ENCODE data around the gene SPOCK3. TPM values are rescaled to one million over a fixed set of nuclear protein-coding genes. Genes with fewer than 3 reads are reported as not detected.

Gene SPOCK3
- total and polyA plus RNA-seq, 2 of the 13 experiments (the other 11 are each of a cell fraction or from before 2014, with no cell fraction given), result not detected

- TF ChIP-seq RBFOX2 (IDR thresholded peaks at IDR 0.05; ENCODE audit: low read depth, low read length) (no peak), MED1 (CRISPR knock-in tag; IDR thresholded peaks at IDR 0.05) (no peak), HMG20A (CRISPR knock-in tag; IDR thresholded peaks at IDR 0.05; ENCODE audit: borderline replicate concordance) (no peak)
Observed at GRCh38 chr4:167210166-167210565, 24.1 kb downstream of the SPOCK3 start (continued).

GRCh38 chr4:167196344-167197012 is 37.8 kb downstream of the SPOCK3 start:
- H3K79me2 ChIP-seq (ENCODE audit: insufficient read depth, low read length), result no peaks in the 10 kb centered on the region
- no peaks in the 10 kb centered on the region for H4K20me1 ChIP-seq (ENCODE audit: insufficient read depth, low read length)
- no peak overlapping the region for H3K27ac ChIP-seq (ENCODE audit: extremely low read length, insufficient read depth, low read length)
- FAIRE-seq (no peak), ATAC-seq (peak; percentile 75), DNase-seq (ENCODE audit: low spot score) (peak; percentile 33)
- ChIA-PET CTCF (ENCODE audit: low intra/inter-chr PET ratio, low total read pairs) (no interaction called here), POLR2A (no interaction called here)
- H3K27me3 ChIP-seq (ENCODE audit: control insufficient read depth in 1 of 2, insufficient read depth in 2 of 2, low read length in 2 of 2), result no peaks in the 10 kb centered on the region; a peak in 1 of 5 replicates
- H3K9me3 ChIP-seq (ENCODE audit: low read length), result no peaks in the 10 kb centered on the region
- WGBS (ENCODE audit: low lambda C conversion rate), result 3% methylated on average over 1 of the region's 1 CpG
- no peak overlapping the region for H3K4me2 ChIP-seq (ENCODE audit: low read depth, low read length)
- in situ Hi-C loops (cut with HindIII; ENCODE audit: extremely low pct_ligation_motif_present, low pct_unique_long_range_greater_than_20kb) (no loop called here), intact Hi-C loops (cut with micrococcal nuclease; ENCODE audit: unreplicated experiment) (no loop called here)
- H3K36me3 ChIP-seq (replicated peaks in 1 of 2; ENCODE audit: control insufficient read depth in 1 of 2, insufficient read depth in 2 of 2, low read length in 2 of 2), result no peaks in the 10 kb centered on the region
- no peaks in the 10 kb centered on the region for H3K4me1 ChIP-seq (ENCODE audit: insufficient read depth, low read length)
- H3K4me3 ChIP-seq (replicated peaks in 1 of 3; ENCODE audit: insufficient read depth in 1 of 3, low read depth in 2 of 3, low read length in 3 of 3), result no peak overlapping the region
- no peak overlapping the region for H2AFZ ChIP-seq (ENCODE audit: low read length)
- BruUV-seq (replicated peaks), result no TSS peak
- H3K9ac ChIP-seq (ENCODE audit: insufficient read depth, low read depth, low read length), result no peak overlapping the region
- TF ChIP-seq GMEB1 (CRISPR knock-in tag; IDR thresholded peaks at IDR 0.05; ENCODE audit: borderline replicate concordance) (no peak), SOX5 (CRISPR knock-in tag; IDR thresholded peaks at IDR 0.05; ENCODE audit: borderline replicate concordance) (peak; percentile 16; the same call in 1 of the 2 replicates), ZNF567 (CRISPR knock-in tag; IDR thresholded peaks at IDR 0.05; ENCODE audit: borderline replicate concordance) (no peak), MAFK (conservative IDR thresholded peaks at IDR 0.05 in 1 of 2, IDR thresholded peaks at IDR 0.05 in 1 of 2; ENCODE audit: low read length in 2 of 2) (no peak), TARDBP (CRISPR knock-in tag; IDR thresholded peaks at IDR 0.05) (no peak), IKZF5 (CRISPR knock-in tag; IDR thresholded peaks at IDR 0.05) (no peak), ATF3 (CRISPR knock-in tag; IDR thresholded peaks at IDR 0.05) (no peak), IRX3 (CRISPR knock-in tag; IDR thresholded peaks at IDR 0.05; ENCODE audit: borderline replicate concordance, low read depth) (no peak), ZNF781 (CRISPR knock-in tag; IDR thresholded peaks at IDR 0.05; ENCODE audit: borderline replicate concordance, not compliant biosample characterization) (no peak), NR0B2 (CRISPR knock-in tag; IDR thresholded peaks at IDR 0.05) (no peak), ARID5B (CRISPR knock-in tag; IDR thresholded peaks at IDR 0.05) (peak; percentile 33; the same call in 1 of the 2 replicates), ZNF501 (CRISPR knock-in tag; IDR thresholded peaks at IDR 0.05) (no peak)
